ENCODE measurements around the gene MAP3K1. TPM values are rescaled to one million over a fixed set of nuclear protein-coding genes. Genes with fewer than 3 reads are reported as not detected.

Gene MAP3K1
- total and polyA plus RNA-seq, 5 donors from 2014 or later, result 64.3 to 110 (median 81.1) TPM

DNA sequence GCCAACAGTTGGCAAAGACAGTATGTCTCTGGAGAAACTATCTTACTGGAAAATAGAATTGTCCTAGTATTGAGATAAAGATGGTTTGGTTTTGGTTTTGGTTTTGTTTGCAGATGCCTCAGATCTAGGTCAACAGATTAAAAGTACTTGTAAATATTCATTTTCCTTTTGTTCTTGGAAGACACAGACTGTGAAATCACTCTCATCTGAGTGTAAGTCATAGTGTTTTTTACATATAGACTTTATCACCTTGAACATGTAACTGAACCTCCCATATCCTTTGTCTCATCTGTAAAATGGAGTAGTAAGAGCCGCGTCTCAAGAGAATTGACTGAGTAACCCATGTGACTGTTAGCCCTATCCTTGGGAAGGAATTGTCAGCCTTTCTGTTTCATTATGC, 34.3 kb downstream of the MAP3K1 start:
- peak overlapping the region; percentile 62 for H3K27ac ChIP-seq (ENCODE audit: insufficient read depth, low read length, poor library complexity, severe bottlenecking)
- ATAC-seq (ENCODE audit: low read depth in 2 of 2), result peak in 1 of 2 donors; percentile 49
- no peaks in the 10 kb centered on the region for H3K27me3 ChIP-seq (ENCODE audit: control insufficient read depth, insufficient read depth, low read length)
- H3K9me3 ChIP-seq (ENCODE audit: control insufficient read depth in 2 of 2, low read length in 2 of 2), result no peaks in the 10 kb centered on the region
- peak overlapping the region; percentile 64 to 93 (median 74) for H3K4me3 Mint-ChIP-seq
- H3K4me1 ChIP-seq (ENCODE audit: control insufficient read depth, insufficient read depth, low read length, poor library complexity, severe bottlenecking), result peaks cover 98% of the 10 kb centered on the region
- H3K27ac Mint-ChIP-seq, result peak overlapping the region; percentile 76 to 81 (median 78)
- peaks cover 65 to 99% (median 86%) of the 10 kb centered on the region in 4 donors for H3K4me1 Mint-ChIP-seq
- no peaks in the 10 kb centered on the region for H3K9me3 Mint-ChIP-seq
- H3K27me3 Mint-ChIP-seq, result no peaks in the 10 kb centered on the region
- DNase-seq, result peak in 2 of 3 donors; percentile 22 to 28
- peaks cover 6% of the 10 kb centered on the region for H3K36me3 ChIP-seq (ENCODE audit: control insufficient read depth, insufficient read depth, low read length)
- peak overlapping the region; percentile 69 for H3K4me3 ChIP-seq (ENCODE audit: low read depth, low read length)
- H3K36me3 Mint-ChIP-seq, result no peaks in the 10 kb centered on the region

DNA sequence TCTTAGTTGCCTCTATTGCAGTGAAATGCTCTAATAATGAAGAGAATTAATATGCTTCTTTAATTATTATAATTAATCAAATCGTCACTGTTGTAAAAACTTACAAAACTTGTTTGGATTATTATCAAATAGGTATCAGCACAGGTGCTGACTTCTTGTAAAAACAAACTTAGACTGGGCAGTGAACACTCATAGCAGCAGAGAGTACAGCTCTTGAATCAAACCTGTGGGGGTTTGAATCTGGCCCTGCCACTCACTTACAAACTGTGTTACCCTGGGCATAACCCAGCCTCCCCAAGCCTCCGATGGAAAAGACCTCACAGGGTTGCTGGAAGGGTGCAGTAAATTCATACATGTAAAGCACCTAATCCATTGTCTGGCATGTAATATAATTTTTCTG, 35.1 kb downstream of the MAP3K1 start:
- H3K9me3 ChIP-seq (ENCODE audit: control insufficient read depth in 2 of 2, low read length in 2 of 2), result no peaks in the 10 kb centered on the region

DNA sequence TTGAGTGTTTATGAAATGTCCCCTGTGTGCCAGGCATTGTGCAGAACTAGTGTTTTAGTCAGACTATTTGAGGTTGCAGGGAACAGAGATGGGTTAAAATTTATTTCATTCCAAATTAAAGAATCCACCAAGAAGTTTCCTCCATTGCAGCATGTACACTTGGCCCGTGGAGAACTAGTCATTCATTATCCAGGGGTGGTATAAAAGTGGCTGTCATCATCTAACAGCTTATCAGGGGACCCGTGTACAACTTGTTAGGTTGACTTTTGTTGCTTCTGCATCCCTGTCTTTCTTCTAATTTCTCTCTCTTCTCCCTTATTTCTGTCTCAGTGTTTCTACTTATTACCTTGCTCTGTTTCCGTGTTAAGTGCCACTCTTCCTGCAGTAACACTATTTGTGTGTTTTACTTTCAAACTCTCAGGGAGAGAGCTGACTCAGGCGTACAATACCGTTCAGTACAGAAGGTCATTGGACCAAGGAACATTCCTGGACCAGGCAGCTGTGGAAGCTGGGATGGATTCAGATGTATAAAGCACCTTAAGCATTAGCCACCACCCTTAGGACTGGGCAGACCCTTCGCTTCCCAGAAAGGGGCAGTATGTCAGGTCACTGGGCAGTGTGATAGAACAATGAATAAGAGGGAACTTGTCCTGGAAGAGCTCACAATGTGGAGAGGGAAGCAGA, 36.1 kb downstream of the MAP3K1 start:
- Histone ChIP-seq H3K4me1 (ENCODE audit: control insufficient read depth, insufficient read depth, low read length, poor library complexity, severe bottlenecking) (peaks cover 98% of the 10 kb centered on the region), H3K4me3 (ENCODE audit: low read depth, low read length) (peak overlapping the region; percentile 66), H3K9me3 (ENCODE audit: control insufficient read depth in 2 of 2, low read length in 2 of 2) (no peaks in the 10 kb centered on the region), H3K36me3 (ENCODE audit: control insufficient read depth, insufficient read depth, low read length) (peaks cover 6% of the 10 kb centered on the region), H3K27me3 (ENCODE audit: control insufficient read depth, insufficient read depth, low read length) (no peaks in the 10 kb centered on the region), H3K27ac (ENCODE audit: insufficient read depth, low read length, poor library complexity, severe bottlenecking) (no peak overlapping the region)
- peak overlapping the region; percentile 15 to 55 (median 30) for H3K27ac Mint-ChIP-seq
- DNase-seq (no peak), ATAC-seq (ENCODE audit: low read depth in 2 of 2) (no peak)
- peaks cover 66 to 99% (median 86%) of the 10 kb centered on the region in 4 donors for H3K4me1 Mint-ChIP-seq
- H3K27me3 Mint-ChIP-seq, result no peaks in the 10 kb centered on the region
- H3K36me3 Mint-ChIP-seq, result peaks cover 5% of the 10 kb centered on the region
- peak overlapping the region; percentile 5 to 93 (median 52) for H3K4me3 Mint-ChIP-seq
- H3K9me3 Mint-ChIP-seq, result no peaks in the 10 kb centered on the region

More for the DNA sequence above, 35.1 kb downstream of the MAP3K1 start:
- Mint-ChIP-seq H3K4me3 (peak overlapping the region in 3 of 4 donors; percentile 68 to 93 (median 81)), H3K27me3 (no peaks in the 10 kb centered on the region), H3K36me3 (peaks cover 2% of the 10 kb centered on the region), H3K27ac (peak overlapping the region in 1 of 3 donors; percentile 76), H3K4me1 (peaks cover 62 to 99% (median 86%) of the 10 kb centered on the region in 4 donors), H3K9me3 (no peaks in the 10 kb centered on the region)
- Histone ChIP-seq H3K4me3 (ENCODE audit: low read depth, low read length) (peak overlapping the region; percentile 69), H3K27me3 (ENCODE audit: control insufficient read depth, insufficient read depth, low read length) (no peaks in the 10 kb centered on the region), H3K36me3 (ENCODE audit: control insufficient read depth, insufficient read depth, low read length) (peaks cover 6% of the 10 kb centered on the region), H3K4me1 (ENCODE audit: control insufficient read depth, insufficient read depth, low read length, poor library complexity, severe bottlenecking) (peaks cover 98% of the 10 kb centered on the region), H3K27ac (ENCODE audit: insufficient read depth, low read length, poor library complexity, severe bottlenecking) (no peak overlapping the region)
- DNase-seq (no peak), ATAC-seq (ENCODE audit: low read depth in 2 of 2) (no peak)

DNA sequence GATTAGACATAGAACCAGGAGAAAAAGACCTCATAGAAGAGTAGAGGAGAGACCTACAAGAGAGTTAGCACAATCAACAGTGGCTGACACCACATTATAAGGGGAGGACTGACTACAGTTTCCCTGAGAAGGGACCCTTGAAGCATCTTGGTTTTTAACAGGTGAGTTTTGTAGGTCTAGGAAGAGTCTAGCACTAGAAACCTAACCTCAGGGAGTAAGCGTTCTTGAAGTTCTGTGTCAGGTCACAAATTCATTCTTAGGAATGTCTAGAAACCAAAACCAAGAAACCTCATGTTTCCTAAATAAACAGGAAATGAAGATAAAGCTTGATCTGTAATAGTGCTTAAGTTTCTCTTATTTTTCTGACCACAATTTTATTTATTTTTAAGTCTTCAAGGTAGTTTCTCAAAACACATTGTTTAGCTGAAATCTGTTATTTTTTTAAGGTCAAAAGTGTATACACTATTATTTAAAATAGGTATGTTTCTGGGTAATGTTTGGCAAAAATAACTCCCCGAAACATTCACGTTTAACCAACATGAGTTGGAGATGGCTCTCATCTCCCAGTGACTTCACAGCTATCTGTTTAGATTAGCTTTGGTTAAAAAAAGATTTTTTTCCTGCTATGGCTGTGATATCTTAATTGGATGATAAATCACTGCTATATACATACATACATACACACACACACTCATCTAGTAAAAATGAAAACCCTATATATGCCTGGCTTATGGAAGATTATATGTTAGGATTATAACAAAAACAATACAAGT, 37.1 kb downstream of the MAP3K1 start:
- DNase-seq (no peak), ATAC-seq (ENCODE audit: low read depth in 2 of 2) (peak; percentile 13 to 45)
- no peaks in the 10 kb centered on the region for H3K9me3 Mint-ChIP-seq
- Histone ChIP-seq H3K4me1 (ENCODE audit: control insufficient read depth, insufficient read depth, low read length, poor library complexity, severe bottlenecking) (peaks cover 96% of the 10 kb centered on the region), H3K36me3 (ENCODE audit: control insufficient read depth, insufficient read depth, low read length) (peaks cover 8% of the 10 kb centered on the region), H3K27ac (ENCODE audit: insufficient read depth, low read length, poor library complexity, severe bottlenecking) (peak overlapping the region; percentile 39), H3K9me3 (ENCODE audit: control insufficient read depth in 2 of 2, low read length in 2 of 2) (no peaks in the 10 kb centered on the region), H3K27me3 (ENCODE audit: control insufficient read depth, insufficient read depth, low read length) (no peaks in the 10 kb centered on the region), H3K4me3 (ENCODE audit: low read depth, low read length) (peak overlapping the region; percentile 66)
- peaks cover 8% of the 10 kb centered on the region for H3K36me3 Mint-ChIP-seq
- peak overlapping the region; percentile 54 to 93 (median 70) for H3K4me3 Mint-ChIP-seq
- H3K27me3 Mint-ChIP-seq, result no peaks in the 10 kb centered on the region
- H3K4me1 Mint-ChIP-seq, result peaks cover 70 to 97% (median 85%) of the 10 kb centered on the region in 4 donors
- H3K27ac Mint-ChIP-seq, result peak overlapping the region; percentile 26 to 84 (median 55)

DNA sequence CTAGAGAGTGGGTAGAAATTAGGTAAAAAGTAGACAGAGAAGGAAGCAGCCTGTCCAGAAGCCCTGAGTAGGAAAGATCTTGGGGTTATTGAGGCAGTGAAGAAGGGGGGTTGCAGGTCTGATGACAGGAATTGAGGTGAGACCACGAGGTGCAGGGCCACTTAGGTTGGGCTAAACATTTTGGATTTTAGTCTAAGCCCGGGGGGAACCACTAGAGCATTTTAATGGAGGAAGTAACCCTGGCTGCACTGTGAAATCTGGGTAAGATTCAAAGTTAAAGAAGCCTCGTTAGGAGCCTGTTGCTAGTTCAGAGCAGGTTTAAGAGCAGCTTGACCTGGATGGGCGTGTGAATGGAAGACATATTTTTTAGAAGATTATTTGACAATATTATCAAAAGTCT, 38.3 kb downstream of the MAP3K1 start:
- Mint-ChIP-seq H3K27ac (peak overlapping the region; percentile 7 to 34 (median 30)), H3K4me1 (peaks cover 67 to 95% (median 84%) of the 10 kb centered on the region in 4 donors), H3K4me3 (peak overlapping the region; percentile 62 to 88 (median 74)), H3K27me3 (no peaks in the 10 kb centered on the region), H3K9me3 (no peaks in the 10 kb centered on the region), H3K36me3 (peaks cover 11% of the 10 kb centered on the region)
- H3K27me3 ChIP-seq (ENCODE audit: control insufficient read depth, insufficient read depth, low read length), result no peaks in the 10 kb centered on the region
- ATAC-seq (ENCODE audit: low read depth in 2 of 2) (no peak), DNase-seq (no peak)
- no peak overlapping the region for H3K27ac ChIP-seq (ENCODE audit: insufficient read depth, low read length, poor library complexity, severe bottlenecking)
- peaks cover 20% of the 10 kb centered on the region for H3K36me3 ChIP-seq (ENCODE audit: control insufficient read depth, insufficient read depth, low read length)
- H3K9me3 ChIP-seq (ENCODE audit: control insufficient read depth in 2 of 2, low read length in 2 of 2), result no peaks in the 10 kb centered on the region
- H3K4me1 ChIP-seq (ENCODE audit: control insufficient read depth, insufficient read depth, low read length, poor library complexity, severe bottlenecking), result peaks cover 89% of the 10 kb centered on the region
- peak overlapping the region; percentile 54 for H3K4me3 ChIP-seq (ENCODE audit: low read depth, low read length)

DNA sequence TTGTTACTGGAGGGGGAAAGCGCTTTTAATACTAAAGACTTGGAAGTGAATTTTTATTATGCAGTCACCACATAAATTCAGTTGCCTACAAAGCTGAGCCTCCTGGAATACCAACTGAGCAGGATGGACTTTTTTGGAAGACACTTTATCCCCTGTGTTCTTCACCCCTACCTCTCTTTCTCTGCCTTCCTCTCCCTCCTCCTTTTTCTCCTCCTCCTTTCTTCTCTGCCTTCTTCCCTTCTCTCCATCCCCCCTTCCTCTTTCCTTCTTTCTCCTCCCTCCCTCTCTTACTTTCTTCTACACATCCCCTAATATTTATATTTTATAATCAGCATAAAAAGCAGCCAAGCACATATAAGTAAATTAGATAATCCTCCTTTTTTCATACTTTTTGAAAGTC, 39.6 kb downstream of the MAP3K1 start:
- Mint-ChIP-seq H3K36me3 (peaks cover 16% of the 10 kb centered on the region), H3K27me3 (no peaks in the 10 kb centered on the region), H3K9me3 (no peaks in the 10 kb centered on the region), H3K27ac (peak overlapping the region; percentile 10 to 44 (median 16)), H3K4me3 (peak overlapping the region; percentile 67 to 88 (median 80)), H3K4me1 (peaks cover 61 to 86% (median 75%) of the 10 kb centered on the region in 4 donors)
- peaks cover 77% of the 10 kb centered on the region for H3K4me1 ChIP-seq (ENCODE audit: control insufficient read depth, insufficient read depth, low read length, poor library complexity, severe bottlenecking)
- H3K36me3 ChIP-seq (ENCODE audit: control insufficient read depth, insufficient read depth, low read length), result peaks cover 32% of the 10 kb centered on the region
- H3K27me3 ChIP-seq (ENCODE audit: control insufficient read depth, insufficient read depth, low read length), result no peaks in the 10 kb centered on the region
- H3K4me3 ChIP-seq (ENCODE audit: low read depth, low read length), result peak overlapping the region; percentile 70
- peak overlapping the region; percentile 16 for H3K27ac ChIP-seq (ENCODE audit: insufficient read depth, low read length, poor library complexity, severe bottlenecking)
- H3K9me3 ChIP-seq (ENCODE audit: control insufficient read depth in 2 of 2, low read length in 2 of 2), result no peaks in the 10 kb centered on the region
- ATAC-seq (ENCODE audit: low read depth in 2 of 2) (no peak), DNase-seq (no peak)

DNA sequence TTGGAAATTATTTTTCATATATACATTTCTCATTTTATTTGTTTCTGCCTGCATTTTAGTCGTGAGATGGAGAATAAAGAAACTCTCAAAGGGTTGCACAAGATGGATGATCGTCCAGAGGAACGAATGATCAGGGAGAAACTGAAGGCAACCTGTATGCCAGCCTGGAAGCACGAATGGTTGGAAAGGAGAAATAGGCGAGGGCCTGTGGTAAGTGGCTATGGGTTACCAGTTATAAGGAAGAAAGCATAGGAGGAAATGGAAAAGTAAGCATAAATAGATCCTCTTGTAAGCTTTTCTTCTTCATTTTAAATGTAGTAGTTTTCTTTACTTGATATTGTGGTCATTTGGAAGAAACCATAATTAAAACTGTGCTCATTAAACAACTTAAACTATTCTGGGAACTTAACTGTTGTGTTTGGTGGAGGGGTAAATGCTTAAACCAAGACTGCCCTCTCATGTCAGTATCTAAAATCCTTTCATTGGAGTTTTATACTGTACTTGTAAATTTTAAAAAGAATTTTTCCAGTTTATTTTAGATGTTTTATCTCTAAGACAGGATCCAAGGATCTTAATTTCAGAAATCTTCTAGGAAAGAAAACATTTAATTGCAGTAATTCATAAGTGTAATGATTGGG, 41.3 kb downstream of the MAP3K1 start:
- DNase-seq (no peak), ATAC-seq (ENCODE audit: low read depth in 2 of 2) (no peak)
- Histone ChIP-seq H3K27me3 (ENCODE audit: control insufficient read depth, insufficient read depth, low read length) (no peaks in the 10 kb centered on the region), H3K36me3 (ENCODE audit: control insufficient read depth, insufficient read depth, low read length) (peaks cover 42% of the 10 kb centered on the region), H3K4me1 (ENCODE audit: control insufficient read depth, insufficient read depth, low read length, poor library complexity, severe bottlenecking) (peaks cover 59% of the 10 kb centered on the region), H3K27ac (ENCODE audit: insufficient read depth, low read length, poor library complexity, severe bottlenecking) (peak overlapping the region; percentile 33), H3K4me3 (ENCODE audit: low read depth, low read length) (peak overlapping the region; percentile 70), H3K9me3 (ENCODE audit: control insufficient read depth in 2 of 2, low read length in 2 of 2) (no peaks in the 10 kb centered on the region)
- no peaks in the 10 kb centered on the region for H3K9me3 Mint-ChIP-seq
- no peaks in the 10 kb centered on the region for H3K27me3 Mint-ChIP-seq
- peak overlapping the region in 2 of 3 donors; percentile 64 to 68 for H3K27ac Mint-ChIP-seq
- H3K36me3 Mint-ChIP-seq, result peaks cover 28% of the 10 kb centered on the region
- peaks cover 53 to 76% (median 66%) of the 10 kb centered on the region in 4 donors for H3K4me1 Mint-ChIP-seq
- peak overlapping the region in 2 of 4 donors; percentile 5 to 78 for H3K4me3 Mint-ChIP-seq
